HG02870 (cell line): Measurements from ENCODE around the gene SYNPO.

ENCODE experiments used
- ATAC-seq: cut with Tn5 transposase; IDR thresholded peaks from one replicate; pipeline ENCODE4 v1.9.1; 2021; ENCODE audit warnings: mild to moderate bottlenecking, moderate library complexity; ENCODE audit not compliant: unreplicated experiment

Gene SYNPO

DNA sequence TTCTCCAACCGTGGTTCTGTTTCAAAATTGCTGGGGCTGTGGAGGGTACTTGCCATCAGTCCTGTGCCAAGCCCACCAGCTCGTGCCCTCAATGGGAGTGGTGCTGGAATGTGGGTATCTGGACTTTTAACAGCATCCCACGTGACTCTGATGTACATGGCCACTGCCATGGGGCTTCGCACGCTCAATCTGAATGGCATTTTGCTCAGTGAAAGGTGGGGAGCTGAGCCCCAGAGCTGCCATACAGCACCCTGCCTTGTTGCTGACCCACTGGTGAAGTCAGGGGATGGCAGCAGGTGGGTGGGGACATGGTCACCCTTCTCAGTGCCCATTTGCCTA lies 16.6 kb upstream of the SYNPO start:
- no peak for ATAC-seq

DNA sequence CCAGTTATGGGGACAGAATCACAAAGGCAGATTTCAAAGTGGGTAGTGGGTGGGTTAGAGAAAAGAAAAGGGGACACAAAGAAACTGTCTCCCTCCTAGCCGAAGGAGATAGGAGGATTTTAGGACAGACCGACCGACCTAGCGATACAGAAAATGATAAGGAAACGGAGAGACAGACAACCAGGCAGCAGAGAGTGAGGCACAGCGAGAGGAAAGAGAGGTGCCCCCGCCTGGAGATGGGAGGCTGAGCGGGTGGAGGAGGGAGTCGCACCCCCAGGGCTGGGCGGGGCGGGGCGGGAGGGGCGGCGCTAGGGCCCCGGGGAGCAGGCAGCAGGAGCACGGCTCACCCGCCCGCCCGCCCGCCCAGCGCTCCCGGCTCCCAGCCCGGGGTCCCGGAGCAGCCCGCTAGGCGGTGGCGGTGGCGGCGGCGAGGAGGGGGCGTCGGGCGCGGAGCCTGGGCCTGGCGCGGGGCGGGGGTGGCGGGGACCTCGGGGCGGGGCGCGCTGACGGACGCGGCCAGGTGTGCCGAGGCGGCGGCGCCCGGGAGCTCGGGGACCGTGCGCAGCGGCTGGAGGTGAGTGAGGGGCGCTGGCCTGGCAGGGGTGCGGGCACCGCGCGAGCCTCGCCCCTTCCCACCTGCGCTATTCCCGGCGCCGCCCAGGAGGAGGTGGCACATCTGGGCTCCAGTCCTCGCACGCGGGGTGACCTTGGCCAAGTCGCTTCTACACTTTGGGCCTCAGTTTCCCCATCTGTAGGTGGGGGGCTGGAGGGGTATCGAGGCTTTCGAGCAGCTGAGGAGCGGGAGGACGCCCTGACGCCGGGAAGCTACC lies 15.9 kb upstream of the SYNPO start:
- no peak for ATAC-seq

DNA sequence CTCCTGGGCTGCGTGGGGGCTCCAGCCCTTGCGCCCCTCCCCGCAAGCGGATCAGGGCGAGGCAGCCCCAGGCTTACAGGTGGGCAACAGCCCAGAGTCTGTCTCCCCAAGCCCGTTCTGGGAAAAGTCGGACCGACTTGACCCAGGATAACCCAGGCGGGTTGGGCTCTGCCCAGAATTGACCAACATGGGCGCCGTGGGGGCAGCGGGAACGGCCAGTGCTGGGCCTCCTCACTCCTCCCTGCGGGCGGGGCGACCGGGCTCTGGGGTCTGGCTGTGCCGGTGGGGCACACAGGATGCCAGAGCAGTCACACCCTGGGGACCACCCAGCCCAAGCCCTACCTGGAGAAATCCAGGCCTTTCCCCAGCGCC lies 15.3 kb upstream of the SYNPO start:
- no peak for ATAC-seq

DNA sequence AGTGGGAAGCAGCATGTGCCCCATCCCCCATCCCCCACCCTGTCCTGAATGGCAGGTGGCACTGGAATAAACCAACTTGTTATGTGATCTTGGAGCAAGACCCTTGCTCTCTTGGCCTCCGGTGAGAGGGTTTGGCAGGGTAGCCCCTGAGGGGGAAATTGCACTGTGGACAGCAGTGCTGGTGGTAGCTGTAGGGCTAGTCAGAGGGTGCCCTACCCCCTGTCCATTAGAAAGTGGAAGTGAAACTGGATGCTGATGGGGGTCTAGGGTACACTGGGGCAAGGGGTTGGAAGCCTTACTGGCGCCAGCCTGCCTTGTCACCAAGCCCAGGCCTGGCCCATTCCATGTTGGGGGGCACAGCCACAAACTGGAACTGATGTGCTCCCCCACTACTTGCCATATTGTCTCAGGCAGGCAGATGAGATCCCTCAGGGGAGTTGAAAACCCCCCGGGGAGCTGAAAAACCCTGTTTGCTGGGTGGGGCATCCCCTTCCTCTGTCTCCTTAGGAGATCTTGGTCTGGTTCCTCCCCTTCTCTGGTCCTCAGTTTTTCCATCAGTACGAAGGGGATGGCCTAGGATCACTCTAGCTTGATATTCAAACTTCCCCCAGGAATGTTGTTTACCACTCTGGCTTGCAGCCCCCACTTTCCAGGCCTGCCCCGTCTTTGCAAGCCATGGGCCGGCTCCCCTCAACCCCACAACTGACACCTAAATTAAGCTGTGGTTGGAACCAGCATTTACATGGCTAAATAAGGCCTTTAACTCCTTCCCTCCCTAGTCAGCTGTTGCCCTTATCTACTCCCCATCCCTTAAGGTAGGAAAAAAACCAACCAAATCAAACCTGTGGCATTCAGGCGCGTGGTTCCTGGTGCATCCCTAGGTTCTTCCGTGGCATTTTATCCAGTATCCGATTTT lies 14.4 kb upstream of the SYNPO start:
- ATAC-seq: peak; percentile 53

DNA sequence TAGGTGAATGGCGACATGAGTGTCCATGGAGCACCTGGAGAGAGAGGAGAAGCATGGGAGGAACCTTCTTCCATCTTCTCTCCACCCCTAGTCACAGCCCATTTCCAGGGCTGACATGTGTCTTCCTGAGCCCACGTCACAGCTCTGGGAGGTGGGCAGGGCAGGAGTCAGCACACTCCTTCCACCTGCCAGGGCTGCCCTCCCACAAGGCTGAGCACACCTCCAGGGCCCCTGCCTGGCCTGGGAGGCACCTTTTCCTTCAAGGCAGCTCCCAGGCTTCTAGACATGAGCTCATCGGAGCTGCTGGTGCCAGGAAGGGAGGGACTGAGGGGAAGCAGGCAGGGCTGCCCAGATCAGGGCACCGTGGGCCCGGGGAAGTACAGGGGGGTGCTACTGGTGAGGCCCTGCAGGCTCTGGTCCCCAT lies 13.6 kb upstream of the SYNPO start:
- no peak for ATAC-seq

DNA sequence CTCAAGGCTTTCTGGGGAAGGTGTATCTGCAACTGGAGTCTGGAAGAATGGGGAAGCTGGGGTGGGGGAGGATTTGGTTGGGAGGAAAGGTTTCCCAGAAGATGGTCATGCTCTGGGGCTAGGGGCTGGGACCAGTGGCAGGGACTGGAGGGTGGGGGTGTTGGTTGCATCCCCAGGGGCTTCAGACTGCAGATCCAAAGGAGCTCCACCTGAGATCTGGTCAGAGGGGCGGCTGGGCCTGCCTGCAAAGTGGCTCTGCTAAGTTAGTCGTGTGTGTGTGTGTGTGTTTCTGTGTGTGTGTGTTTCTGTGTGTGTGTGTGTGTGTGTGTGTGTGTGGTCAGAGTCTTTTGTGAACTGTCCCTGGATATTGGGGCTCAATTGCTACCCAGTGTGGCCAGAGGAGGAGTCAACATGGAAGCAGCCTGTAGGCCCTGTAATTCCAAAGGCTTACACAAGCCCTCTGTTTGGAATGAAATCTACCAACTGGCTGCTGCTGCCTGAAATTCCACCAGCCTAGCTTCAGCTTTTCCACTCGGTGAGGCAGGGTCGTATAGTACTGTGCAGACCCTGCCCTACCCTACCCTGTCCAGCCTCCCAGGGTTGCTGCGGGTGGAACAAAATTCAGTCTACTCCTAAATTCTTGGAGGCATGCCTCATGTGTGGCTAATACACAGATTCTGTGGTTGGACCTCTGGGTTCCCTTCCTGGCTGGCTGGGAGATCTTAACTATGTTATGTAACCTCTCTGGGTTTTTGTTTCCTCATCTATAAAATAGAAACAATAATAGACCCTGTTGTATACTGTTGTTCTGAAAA lies 12.5 kb upstream of the SYNPO start:
- no peak for ATAC-seq

DNA sequence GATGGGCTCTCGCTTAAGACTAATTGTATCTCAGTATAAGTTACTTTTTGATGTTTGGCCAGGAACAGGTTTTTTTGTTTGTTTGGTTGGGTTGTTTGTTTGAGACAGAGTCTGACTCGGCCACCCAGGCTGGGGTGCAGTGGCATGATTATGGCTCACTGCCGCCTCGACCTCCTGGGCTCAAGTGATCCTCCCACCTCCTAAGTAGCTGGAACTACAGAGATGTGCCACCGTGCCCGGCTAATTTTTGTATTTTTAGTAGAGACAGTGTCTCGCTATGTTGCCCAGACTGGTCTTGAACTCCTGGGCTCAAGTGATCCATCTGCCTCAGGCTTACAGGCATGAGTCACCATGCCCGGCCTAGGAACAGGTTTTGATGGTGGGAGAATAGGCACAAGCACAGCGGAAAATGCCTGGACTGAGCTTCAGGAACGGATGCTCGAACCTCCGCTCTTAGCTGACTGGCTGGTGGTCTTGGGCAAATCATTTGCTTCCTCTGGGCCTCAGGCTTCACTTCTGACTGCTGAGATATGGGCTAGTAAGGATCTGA lies 11.4 kb upstream of the SYNPO start:
- no peak for ATAC-seq

DNA sequence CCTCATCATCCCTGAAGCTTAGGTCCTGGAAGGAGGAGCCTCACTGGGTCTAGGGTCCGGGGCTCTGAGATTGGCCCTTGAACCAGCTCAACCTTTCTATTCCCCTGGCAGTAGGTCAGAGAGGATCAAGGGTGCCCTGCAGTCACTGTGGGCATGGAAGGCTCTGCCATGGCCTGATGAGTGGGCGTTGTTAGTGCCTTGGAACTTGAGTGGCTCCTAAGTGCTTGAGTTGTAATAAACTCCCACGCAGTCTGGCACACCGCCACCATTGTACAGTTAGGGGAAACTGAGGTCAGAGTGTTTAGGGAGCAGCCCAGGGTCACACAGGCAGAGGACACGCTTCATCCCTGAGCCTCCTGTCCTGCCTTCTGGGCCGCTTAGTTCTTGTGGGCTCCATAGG lies 10.4 kb upstream of the SYNPO start:
- ATAC-seq: no peak

DNA sequence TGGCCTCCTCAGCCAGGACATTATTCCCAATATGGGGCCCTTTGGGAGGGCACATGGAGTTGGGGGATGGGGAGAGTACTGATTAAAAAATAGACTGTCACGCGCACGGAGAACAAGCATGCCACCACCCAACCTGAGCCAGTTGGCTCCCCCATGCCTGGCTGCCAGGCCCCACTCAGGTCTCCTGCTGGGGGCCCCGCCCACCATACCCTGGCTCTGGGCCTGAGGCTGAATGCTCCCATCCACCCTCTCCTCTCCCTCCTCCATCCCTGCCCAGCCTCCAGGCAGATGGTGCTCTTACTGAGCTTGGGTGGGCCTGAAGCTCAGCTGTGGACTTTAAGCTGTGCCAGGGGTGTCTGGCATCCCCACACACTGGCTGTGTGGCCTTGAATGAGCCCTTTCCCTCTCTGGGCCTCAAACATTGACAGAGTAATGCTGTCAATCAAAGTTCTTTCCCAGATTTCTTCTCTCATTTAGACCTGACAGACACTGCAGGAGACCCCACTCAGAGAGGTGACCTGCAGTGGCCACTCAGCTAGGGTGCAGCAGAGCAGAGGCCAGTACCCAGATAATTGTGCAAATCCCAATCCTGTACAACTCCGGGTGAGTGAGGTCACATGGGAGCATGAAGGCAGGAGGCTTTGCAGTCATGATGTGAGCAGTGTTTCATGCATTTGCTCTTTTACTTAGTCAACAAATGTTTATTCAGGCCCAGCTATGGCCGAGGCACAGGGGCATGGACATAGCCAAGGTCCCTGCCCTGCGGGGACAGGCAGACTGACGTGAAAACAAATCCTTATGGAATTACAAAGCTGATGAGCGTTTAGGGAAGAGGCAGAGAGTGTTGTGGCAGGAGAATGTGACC lies 9.8 kb upstream of the SYNPO start:
- ATAC-seq: no peak

DNA sequence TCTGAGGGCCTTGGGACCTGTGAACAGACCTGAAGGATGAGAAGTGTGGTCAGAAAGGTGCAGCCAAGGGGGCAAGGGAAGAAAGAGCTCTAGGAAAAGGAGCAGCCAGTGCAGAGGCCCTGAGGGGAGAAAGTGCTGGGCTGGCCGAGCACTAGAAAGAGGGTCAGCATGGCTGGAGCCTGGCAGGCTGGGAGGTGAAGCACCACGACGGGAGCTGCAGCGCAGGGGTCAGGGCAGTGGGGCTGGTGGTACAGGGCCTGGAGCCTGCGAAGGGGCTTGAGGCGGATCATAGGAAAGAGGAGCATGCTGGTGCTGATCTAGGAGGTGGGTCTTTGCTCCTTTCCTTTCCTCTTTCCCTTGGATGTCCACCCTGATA lies 9.1 kb upstream of the SYNPO start:
- ATAC-seq: no peak

DNA sequence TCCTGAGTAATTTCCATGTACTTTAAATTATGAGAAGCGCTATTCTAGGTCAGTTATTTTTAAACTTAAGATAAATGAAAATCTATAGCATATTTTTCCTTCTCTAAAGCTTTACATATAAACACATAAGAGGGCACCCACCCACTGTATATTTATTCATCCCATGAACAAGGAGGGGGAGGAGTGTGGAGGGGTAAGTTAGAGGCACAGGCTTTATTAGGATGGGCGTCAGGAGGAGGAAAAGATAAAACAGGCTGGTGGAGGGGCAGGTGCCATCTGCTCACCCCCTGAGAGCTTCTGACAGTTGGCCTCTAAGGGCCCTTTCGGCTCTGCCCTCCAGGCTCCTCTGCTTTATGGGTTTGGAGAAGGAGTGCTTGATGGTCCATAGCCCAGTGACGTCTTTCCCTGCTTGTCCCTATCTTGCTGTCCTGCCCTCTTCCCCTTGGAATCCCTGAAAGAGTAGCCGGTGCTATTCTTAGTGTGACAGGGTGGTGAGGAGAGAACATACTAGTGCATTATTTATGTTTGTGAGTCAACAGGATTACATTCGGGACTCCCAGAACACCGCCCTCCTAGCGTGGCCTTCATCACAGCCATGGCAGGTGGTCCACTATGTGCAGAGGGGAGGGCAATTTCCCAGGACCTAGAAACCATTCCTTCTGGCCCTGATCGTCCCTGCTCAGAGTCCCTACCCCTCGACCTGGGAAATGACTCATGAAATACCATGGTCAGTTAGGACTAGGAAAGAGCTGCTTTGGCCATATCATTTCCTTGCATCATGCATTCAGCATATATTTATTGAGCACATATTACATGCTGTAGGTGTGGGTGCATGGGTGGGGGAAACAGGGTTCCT lies 7.9 kb upstream of the SYNPO start:
- ATAC-seq: no peak

DNA sequence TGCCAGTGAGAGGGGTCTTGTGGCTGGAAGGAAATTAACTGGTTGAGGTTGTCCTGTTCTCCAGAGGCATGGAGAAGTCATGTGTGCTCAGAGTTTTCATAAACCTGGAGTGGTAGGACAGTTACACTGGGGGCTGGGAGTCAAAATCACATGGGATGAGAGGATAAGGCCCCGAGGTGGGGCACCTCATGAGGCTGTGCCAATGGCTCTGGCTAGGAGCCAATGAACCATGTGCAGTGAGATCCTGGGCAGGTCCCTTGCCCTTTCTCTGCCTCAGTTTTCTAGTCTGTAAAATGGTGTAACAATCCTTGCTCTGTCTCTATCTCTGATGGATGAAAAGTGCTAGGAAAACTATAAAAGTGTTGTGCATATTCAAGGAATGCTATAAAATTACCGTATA lies 7.0 kb upstream of the SYNPO start:
- no peak for ATAC-seq

DNA sequence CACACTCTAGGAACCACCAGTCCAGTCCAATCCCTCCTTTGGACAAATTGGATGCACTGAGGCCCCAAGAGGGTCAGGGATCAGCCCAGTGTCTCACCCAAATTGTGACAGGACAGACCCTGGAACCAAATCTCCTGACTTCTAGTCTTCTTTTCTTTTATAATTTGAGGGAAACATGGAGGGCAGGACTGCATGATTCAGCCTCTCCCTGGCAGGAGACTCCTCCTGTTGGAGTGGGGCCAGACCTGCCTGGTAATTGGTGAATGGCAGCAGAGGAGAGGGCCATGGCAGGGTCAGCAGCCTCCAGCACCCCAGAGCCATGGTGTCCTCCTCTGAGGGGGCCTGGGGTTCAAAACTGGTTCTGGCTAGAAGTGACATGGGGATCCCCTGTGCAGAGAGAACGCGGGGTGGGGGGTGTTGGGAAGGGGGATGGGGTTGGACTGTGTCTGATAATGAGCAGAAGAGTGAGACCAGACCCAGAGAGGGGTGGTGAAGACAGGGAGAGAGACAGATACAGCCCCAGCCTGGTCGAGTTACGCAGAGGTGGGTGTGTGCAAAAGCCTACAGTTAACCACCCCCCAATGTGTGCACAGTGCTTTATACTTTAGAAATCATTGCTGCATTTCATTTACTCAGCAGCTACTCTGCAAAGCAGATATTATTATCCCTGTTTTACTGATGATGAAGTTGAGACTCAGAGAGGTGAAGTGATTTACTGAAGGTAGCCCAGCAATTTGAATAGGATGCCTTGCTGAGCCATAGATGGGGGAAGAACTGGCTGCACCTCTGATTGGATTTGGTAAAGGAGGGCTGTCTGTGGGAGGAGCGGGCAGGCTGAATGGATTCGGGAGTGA lies 3.8 kb upstream of the SYNPO start:
- no peak for ATAC-seq

DNA sequence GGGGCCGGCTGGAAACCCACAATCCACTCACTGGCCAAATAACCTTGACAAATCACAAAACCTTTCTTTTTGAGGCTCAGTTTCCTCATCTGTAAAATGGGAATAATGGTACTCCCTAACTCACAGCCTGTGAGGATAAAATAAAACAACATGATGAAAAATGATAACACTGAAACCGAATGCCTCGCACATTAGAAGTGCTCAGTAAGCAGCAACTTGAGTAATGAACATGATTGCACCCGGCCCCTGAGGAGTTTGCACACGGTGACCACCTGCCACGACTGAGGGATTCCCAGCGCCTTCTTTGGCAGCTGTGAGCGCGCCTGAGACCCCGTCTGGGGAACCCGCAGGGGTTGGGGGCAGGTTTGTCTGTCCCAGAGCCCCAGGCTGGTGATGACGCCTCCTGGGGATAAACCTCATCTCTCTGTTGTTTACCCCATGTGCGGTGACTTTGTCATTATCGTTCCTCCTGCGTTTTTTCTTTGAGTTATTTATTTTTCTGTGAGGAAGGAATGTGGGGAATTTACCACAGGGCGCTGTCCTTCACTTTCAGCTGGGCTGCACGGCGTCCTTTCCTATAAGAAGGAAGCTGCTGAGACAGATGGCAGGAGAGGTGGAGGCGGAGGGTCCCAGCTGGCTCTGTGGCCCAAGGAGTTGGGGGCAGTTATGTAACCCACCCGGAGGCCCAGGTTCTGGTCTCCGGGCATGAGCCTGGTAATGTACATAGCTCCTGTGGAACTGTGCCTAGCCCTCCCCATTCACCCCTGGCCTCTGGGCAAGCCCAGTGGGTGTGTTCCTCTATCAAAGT lies 3.0 kb upstream of the SYNPO start:
- ATAC-seq: no peak

DNA sequence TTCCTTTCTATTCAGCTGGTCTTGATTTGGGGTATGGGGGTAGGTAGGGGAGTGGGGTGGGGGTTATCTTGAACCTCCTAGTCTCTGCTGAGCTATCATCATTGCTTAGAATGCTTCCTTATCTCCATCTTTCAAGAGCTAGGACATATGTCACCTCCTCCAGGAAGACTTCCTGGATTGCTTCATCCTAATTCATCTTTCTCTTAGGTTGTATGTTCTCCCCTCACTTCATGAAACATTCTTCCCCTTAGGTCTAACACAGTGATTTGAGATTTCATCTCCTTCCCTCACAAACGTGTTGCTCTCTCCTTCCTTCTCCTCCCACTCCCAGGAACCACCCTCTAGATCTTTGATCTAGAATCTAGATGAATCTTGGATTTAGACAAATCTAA lies 2.4 kb upstream of the SYNPO start:
- ATAC-seq: no peak

DNA sequence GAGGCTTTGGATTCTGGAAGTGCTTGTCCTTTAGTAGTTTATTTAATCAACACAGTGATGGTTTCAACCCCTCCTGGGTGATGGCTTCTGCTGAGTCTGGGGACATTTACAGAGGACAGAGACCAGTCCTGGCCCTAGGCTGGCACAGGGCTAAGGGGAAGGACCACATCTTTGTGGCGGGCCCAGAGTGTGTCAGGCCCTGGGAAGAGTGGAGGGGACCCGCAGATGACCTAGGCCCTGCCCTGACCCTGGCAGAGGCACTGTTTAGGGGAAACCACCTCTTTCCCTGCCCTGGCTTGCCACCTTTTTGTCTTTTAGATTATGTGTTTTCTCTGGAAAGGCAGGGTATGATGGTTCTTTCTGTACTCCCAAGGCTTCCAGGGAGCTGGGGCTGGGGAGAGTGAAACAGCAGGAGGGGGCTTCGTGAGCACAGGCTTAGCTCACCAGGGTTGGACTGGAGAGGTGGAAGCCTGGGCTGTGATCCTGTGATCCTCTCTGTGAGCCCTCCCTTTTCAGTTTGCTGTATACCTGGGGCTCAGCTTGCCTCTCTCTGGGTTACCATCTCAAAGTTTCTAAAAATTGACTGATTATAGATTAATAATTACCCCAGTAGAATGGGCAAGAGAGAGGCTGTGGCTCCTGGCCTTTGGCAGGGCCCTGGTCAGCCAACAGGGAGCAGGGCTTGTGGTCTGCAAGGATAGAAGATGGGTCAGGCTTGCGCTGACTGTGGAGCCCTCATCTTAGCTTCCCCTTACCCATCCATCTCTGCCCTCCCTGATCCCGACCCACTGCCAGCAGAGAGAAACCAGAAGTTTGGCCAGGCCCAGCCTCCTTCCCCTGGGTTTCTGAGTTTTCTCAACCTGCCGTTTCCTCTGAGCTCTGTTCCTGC lies 1.7 kb upstream of the SYNPO start:
- no peak for ATAC-seq

DNA sequence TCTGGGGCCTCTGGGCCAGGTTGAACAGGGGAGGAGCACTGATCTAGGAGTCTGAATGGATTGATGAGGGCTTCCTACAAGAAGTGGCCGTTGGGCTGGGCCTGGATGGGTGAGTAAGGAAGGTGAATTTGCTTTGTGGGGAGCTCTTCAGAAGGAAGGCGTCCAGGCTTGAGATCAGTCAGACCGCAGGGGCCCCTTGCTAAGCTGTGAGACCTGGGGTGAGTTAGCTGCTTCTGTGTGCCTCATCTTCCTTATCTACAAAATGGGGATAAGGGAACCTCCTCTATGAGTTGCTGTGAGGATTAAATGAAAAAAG lies 1.1 kb upstream of the SYNPO start:
- no peak for ATAC-seq
